ENCODE measurements around the gene PDS5B. TPM values are rescaled to one million over a fixed set of nuclear protein-coding genes. Genes with fewer than 3 reads are reported as not detected.
"Not testable (repeated sequence)": the region's sequence is repeated elsewhere in the genome, so short reads cannot be mapped to it uniquely, and the experiment has no call there.

PDS5B gene
- total RNA-seq, 1 experiment from 2014 or later: 8.1 TPM

- DNase-seq (ENCODE audit: extremely low read depth, low read depth): no peak
These were observed 137.7 kb downstream of the PDS5B start for GRCh38 chr13:32723987-32724386.

DNA sequence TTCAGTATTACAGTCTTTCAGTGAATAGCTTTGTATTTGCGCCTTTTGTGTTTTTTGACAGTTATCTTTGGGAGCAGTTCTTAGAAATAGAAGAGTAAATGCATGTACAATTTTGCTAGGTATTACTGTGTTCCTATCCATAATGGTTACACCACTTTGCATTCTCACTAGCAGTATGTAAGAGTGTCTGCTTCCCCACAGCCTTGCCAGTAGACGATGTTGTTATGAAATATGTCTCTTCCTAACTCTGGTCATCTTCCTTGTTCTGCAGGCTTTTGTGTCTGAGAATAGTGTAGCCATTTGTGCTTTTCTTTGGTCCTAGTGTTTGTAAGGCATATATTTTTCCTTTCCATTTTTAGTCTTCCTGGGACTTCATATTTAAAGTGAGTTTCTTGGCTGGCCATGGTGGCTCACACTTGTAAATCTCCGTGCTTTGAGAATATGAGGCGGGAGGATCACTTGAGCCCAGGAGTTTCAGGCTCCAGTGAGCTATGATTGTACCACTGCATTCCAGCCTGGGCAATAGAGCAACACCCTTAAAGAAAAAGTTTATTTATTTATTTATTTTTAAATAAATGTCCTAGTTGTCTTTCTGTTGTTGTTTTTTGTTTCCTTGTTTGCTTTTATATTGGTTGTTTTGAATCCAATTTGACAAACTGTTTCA, 140.3 kb downstream of the PDS5B start:
- no peak for DNase-seq (ENCODE audit: extremely low read depth, low read depth)

- no peak for DNase-seq (ENCODE audit: extremely low read depth, low read depth)
These were observed 142.1 kb downstream of the PDS5B start for GRCh38 chr13:32728327-32728726.

DNA sequence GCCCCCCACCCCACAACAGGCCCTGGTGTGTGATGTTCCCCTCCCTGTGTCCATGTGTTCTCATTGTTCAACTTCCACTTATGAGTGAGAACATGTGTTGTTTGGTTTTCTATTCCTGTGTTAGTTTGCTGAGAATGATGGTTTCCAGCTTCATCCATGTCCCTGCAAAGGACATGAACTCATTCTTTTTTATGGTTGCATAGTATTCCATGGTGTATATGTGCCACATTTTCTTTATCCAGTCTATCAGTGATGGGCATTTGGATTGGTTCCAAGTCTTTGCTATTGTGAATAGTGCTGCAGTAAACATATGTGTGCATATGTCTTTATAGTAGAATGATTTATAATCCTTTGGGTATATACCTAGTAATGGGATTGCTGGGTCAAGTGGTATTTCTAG, 142.8 kb downstream of the PDS5B start:
- DNase-seq (ENCODE audit: extremely low read depth, low read depth): not testable (repeated sequence)

GRCh38 chr13:32731074-32731473, 144.8 kb downstream of the PDS5B start:
- DNase-seq (ENCODE audit: extremely low read depth, low read depth): no peak

DNA sequence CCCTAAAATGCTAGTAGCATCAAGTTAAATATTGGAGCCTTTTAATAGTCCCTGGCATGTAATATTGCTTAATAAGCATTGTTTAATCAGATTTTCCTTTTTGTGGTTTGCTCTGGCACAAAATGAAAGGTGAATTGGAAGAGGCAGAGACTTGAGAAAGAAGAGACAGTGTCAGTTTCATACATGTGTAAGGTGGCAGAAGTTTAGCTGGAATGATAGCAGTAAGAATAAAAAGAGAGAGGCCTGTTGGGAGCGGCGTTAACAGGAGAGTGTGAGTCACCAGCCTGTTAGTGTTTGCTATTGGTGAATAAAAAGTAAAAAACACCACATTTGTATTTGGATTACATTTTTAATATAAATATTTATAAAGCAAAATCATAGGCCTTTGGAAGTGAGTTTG, 145.3 kb downstream of the PDS5B start:
- no peak for DNase-seq (ENCODE audit: extremely low read depth, low read depth)

GRCh38 chr13:32733690-32734089, 147.4 kb downstream of the PDS5B start:
- no peak for DNase-seq (ENCODE audit: extremely low read depth, low read depth)

DNA sequence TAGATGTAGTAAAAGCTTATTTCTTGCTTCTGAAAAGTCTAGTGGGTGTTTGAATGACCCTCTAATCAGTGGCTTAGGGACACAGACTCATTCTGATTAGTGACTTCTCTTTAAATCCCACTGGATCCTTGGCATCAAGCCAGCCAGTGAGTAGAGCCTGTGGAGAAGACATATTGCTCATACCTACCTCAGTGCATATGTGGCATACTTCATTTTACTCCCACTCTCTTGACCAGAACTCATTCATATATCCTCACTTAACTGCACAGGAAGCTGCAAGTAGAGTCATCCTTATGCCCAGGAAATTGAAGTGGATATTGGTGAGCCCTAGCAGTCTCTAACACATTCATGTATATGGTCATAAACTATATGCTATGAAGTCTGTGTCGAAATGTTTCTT, 148.3 kb downstream of the PDS5B start:
- DNase-seq (ENCODE audit: extremely low read depth, low read depth): no peak

DNA sequence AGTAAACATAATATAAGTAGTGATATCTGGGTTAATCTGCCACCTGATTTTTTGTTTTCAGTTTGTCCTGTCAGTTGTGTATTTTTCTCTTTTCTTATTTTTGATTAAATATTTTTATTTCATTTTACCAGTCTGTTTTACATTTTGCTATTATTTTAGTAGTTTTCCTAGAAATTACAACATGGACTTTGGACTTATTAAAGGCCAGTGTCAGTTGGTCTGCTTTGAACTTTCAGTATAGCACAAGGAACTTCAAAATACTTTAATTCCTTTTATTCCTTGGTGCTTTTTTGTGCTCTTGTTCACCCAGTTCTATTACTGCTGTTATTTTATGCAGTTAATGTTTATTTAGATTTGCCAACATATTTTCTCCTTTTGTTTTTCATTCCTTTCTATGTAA, 149.6 kb downstream of the PDS5B start:
- DNase-seq (ENCODE audit: extremely low read depth, low read depth): no peak

DNA sequence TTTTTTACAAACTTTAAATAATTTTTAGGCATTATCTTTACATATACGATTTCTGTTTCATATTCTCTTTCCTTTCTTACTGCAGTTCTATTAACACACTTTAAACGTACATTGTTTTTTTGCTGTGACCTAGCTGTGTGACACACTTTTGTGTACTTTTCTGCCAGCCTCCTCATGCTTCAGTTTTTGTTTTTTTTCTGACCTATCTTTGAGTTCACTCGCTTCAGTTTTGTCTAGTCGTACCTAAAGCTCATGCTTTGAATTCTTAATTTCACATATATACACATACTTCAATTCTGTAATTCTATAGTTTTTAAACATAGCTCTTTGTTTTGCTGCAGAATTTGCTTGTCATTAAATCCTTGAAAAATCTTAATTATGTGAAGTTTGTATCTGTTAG, 150.4 kb downstream of the PDS5B start:
- DNase-seq (ENCODE audit: extremely low read depth, low read depth): no peak

- no peak for DNase-seq (ENCODE audit: extremely low read depth, low read depth)
These were observed 150.9 kb downstream of the PDS5B start for GRCh38 chr13:32737111-32737571.

- no peak for DNase-seq (ENCODE audit: extremely low read depth, low read depth)
These were observed 151.4 kb downstream of the PDS5B start for GRCh38 chr13:32737679-32738078.

GRCh38 chr13:32745509-32745908, 159.3 kb downstream of the PDS5B start:
- DNase-seq (ENCODE audit: extremely low read depth, low read depth): no peak

- DNase-seq (ENCODE audit: extremely low read depth, low read depth): no peak
These were observed 160.2 kb downstream of the PDS5B start for GRCh38 chr13:32746474-32746873.

DNA sequence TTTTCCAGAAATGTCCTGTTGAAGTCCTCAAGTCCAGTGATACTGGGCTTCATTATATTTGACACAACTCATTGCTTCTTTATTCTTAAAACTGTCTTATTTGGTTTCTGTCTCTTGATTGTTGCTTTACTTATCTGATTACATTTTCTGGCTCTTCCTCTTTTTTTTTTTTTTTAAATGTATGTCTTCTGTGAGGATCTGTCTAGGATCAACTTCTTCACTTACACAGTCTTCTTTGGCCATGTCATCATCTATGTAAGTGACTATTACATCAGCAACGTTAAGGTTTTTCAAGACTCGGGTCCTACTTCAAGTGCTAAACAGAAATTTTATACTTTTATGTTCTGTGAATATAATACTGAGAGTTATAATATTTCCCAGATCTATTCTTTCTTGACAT, 162.1 kb downstream of the PDS5B start:
- no peak for DNase-seq (ENCODE audit: extremely low read depth, low read depth)

DNA sequence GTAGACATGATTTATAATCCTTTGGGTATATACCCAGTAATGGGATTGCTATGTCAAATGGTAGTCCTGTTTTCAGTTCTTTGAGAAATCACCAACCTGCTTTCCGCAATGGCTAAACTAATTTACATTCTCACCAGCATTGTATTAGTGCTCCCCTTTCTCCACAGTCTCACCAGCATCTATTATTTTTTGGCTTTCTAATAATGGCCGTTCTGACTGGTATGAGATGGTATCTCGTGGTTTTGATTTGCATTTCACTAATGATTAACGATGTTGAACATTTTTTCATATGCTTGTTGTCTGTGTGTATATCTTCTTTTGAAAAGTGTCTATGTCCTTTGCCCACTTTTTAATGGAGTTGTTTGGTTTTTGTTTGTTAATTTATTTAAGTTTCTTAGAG, 165.1 kb downstream of the PDS5B start:
- no peak for DNase-seq (ENCODE audit: extremely low read depth, low read depth)

- no peak for DNase-seq (ENCODE audit: extremely low read depth, low read depth)
These were observed 166.1 kb downstream of the PDS5B start for GRCh38 chr13:32752311-32752710.

GRCh38 chr13:32752997-32753606, 166.8 kb downstream of the PDS5B start:
- DNase-seq (ENCODE audit: extremely low read depth, low read depth): no peak

- no peak for DNase-seq (ENCODE audit: extremely low read depth, low read depth)
These were observed 167.9 kb downstream of the PDS5B start for GRCh38 chr13:32754179-32754578.

- DNase-seq (ENCODE audit: extremely low read depth, low read depth): no peak
These were observed 172.9 kb downstream of the PDS5B start for GRCh38 chr13:32759152-32759551.

GRCh38 chr13:32761472-32761871, 175.2 kb downstream of the PDS5B start:
- no peak for DNase-seq (ENCODE audit: extremely low read depth, low read depth)

DNA sequence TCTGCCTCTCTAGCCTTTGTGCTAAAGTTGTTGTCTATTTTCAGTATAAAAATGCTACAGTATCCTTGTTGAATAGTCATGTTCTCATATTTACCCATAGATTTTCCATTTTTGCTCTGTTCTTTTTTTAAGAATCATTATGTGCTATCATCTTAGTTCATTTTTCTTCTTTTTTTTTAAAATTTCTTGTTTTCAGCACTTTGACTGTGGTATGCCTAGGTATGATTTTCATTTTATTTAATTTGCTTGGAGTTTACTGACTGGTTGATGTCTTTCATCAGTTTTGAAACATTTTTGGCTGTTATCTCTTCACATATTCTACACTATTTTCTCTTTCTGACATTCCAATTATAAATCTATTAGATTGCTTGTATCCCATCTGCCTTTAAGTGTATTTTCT, 192.9 kb downstream of the PDS5B start:
- DNase-seq (ENCODE audit: extremely low read depth, low read depth): no peak

DNA sequence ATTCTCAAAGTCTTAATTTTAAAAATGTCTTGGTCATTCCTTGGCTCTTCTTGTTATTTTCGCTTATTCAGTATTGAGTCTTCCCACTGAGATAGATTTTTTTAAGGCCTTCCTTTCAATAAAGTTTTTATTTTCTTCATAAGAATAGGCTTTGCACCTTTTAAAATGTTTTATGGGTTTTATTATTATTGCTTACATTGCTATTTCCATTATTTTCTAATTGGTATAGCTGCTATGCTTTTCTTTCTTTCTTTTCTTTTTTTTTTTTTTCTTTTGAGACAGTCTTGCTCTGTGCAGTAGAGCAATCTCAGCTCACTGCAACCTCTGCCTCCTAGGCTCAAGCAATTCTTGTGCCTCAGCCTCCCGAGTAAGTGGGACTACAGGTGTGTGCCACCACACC, 195.7 kb downstream of the PDS5B start:
- no peak for DNase-seq (ENCODE audit: extremely low read depth, low read depth)
